PC-9 (cell line): ENCODE measurements around the gene KPNA1.

ENCODE experiments used
- EZH2 ChIP-seq: fragments of 200-600 bp; sonication (generic); IDR thresholded peaks from 2 replicates; pipeline ENCODE4 v1.8.0; 2017; ENCODE audit warnings: antibody characterized with exemption, low read depth
- TF ChIP-seq, protein P1 (sequence below): fragments of 200-600 bp; sonication (generic); conservative IDR thresholded peaks from 2 replicates; pipeline ENCODE4 v1.6.1; 2017; ENCODE audit warnings: mixed run types, antibody characterized with exemption, mild to moderate bottlenecking, moderate library complexity

GRCh38 chr3:122533931-122534334, 19.2 kb upstream of the KPNA1 start:
- TF ChIP-seq, protein P1, sequence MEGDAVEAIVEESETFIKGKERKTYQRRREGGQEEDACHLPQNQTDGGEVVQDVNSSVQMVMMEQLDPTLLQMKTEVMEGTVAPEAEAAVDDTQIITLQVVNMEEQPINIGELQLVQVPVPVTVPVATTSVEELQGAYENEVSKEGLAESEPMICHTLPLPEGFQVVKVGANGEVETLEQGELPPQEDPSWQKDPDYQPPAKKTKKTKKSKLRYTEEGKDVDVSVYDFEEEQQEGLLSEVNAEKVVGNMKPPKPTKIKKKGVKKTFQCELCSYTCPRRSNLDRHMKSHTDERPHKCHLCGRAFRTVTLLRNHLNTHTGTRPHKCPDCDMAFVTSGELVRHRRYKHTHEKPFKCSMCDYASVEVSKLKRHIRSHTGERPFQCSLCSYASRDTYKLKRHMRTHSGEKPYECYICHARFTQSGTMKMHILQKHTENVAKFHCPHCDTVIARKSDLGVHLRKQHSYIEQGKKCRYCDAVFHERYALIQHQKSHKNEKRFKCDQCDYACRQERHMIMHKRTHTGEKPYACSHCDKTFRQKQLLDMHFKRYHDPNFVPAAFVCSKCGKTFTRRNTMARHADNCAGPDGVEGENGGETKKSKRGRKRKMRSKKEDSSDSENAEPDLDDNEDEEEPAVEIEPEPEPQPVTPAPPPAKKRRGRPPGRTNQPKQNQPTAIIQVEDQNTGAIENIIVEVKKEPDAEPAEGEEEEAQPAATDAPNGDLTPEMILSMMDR, result no peak
- no peak for TF ChIP-seq EZH2
